Endothelial cell of umbilical vein (primary cell): ENCODE measurements around the gene INSRR.

Experiments used
- CTCF ChIP-seq, 2 donors: IDR thresholded peaks; 1 replicate in 1 of 2; 2 replicates in 1 of 2; pipeline ENCODE4 v1.5.1; 2011; ENCODE audit warnings: low read length in 2 of 2, mild to moderate bottlenecking in 2 of 2, moderate library complexity in 2 of 2, control low read depth in 1 of 2, inconsistent platforms in 1 of 2, low read depth in 1 of 2; ENCODE audit not compliant: insufficient read depth in 1 of 2; ENCODE audit errors: extremely low read depth in 1 of 2
- EZH2 ChIP-seq: IDR thresholded peaks from 2 replicates; pipeline ENCODE4 v1.6.1; 2012; ENCODE audit warnings: borderline replicate concordance, low read depth, mild to moderate bottlenecking, moderate library complexity, low read length, inconsistent platforms; ENCODE audit not compliant: severe bottlenecking
- MYC ChIP-seq: IDR thresholded peaks from one replicate; pipeline ENCODE4 v1.6.1; 2011; ENCODE audit warnings: mild to moderate bottlenecking, low read depth, low read length
- POLR2A ChIP-seq: IDR thresholded peaks from 2 replicates; pipeline ENCODE4 v1.6.1; 2012; ENCODE audit warnings: low read depth, mild to moderate bottlenecking, control low read depth, low read length

GRCh38 chr1:156816561-156817328, 42.2 kb downstream of the INSRR start, which contains the start of gene SH2D2A:
- TF ChIP-seq CTCF (IDR thresholded peaks at IDR 0.05; ENCODE audit: extremely low read depth in 1 of 2, insufficient read depth in 1 of 2, low read depth in 1 of 2, low read length in 2 of 2) (no peak), POLR2A (no peak), EZH2 (no peak), MYC (no peak)
